Skeletal muscle satellite cell (primary cell): ENCODE data around the gene MAGI2.

ENCODE experiments used
- H3K27me3 ChIP-seq: 2 replicates; pipeline ENCODE4 v1.7.0; 2013; ENCODE audit warnings: low read length; ENCODE audit not compliant: control insufficient read depth, insufficient read depth
- H3K36me3 ChIP-seq: 2 replicates; pipeline ENCODE4 v1.7.0; 2013; ENCODE audit warnings: mild to moderate bottlenecking, control low read depth, low read length; ENCODE audit not compliant: insufficient read depth
- H3K4me1 ChIP-seq: 2 replicates; pipeline ENCODE4 v1.7.0; 2013; ENCODE audit warnings: low read length; ENCODE audit not compliant: control insufficient read depth, insufficient read depth
- H3K4me2 ChIP-seq: 2 replicates; pipeline ENCODE4 v1.7.0; 2013; ENCODE audit warnings: mild to moderate bottlenecking, low read length
- H3K4me3 ChIP-seq: 2 replicates; pipeline ENCODE4 v1.7.0; 2013; ENCODE audit warnings: low read length
- H3K9ac ChIP-seq: 2 replicates; pipeline ENCODE4 v1.7.0; 2013; ENCODE audit warnings: mild to moderate bottlenecking, low read depth, low read length, moderate library complexity
- H3K9me3 ChIP-seq: replicated peaks from 2 replicates; pipeline ENCODE4 v1.7.0; 2013; ENCODE audit warnings: mild to moderate bottlenecking, control low read depth, low read length

The MAGI2 gene

DNA sequence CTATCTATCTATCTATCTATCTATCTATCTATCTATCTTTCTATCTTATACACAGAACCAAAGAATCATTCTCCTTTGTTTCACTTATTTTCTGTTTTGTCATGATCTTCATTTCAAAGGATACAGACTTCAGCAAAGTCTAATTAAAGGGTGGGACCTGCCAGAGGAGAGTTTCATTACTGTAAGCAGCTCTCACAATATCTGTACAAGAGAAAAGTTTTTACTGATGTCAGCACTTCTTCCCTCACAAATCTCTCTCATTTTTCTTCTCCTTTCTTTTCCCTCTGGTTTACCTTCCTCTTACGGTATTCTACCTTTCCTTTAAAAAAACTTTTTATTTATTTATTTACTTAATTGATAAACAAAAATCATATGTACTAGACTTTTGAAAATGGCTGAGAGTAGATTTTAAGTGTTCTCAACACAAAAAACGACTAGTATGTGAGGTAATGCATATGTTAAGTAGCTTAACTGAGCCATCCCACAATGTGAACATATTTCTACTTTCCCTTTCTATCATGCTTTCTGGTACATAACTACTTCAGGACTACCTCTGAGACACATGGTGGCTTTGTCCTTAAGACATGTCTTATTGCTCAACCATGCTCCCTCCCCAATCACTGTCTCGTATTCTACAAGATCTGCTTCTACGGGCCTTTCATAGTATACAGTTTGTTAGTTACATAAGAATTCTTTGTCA lies 955.6 kb downstream of the MAGI2 start:
- H3K9me3 ChIP-seq = no peaks in the 10 kb centered on the region
- no peak overlapping the region for H3K4me2 ChIP-seq
- H3K9ac ChIP-seq = no peak overlapping the region
- H3K4me3 ChIP-seq = no peak overlapping the region
- no peaks in the 10 kb centered on the region for H3K36me3 ChIP-seq
- no peaks in the 10 kb centered on the region for H3K4me1 ChIP-seq
- no peaks in the 10 kb centered on the region for H3K27me3 ChIP-seq

DNA sequence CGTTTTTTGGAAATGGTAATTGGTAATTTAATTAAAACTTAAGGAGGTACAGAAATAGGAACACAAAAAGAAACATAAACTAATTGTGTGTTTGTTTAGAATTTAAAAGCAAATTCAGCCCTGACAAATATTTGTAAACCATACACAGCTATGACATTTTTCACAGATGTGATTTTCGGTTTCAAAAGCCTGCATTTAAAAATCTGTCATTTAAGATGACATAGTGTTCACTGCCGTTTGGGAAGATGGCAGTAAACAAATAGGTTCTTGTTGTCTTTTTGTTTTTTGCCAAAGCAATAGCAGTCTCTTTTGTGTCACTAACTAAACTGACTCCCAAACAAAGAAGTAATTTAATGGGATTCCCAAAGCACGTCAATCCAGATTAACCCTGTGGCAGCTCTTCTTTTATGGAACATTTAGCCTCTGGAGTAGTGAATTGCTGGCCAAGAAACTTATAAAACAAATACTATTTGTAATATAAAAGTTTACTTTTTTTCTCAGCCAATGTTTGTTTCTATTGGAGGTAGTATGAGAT lies 957.3 kb downstream of the MAGI2 start:
- Histone ChIP-seq H3K9ac (no peak overlapping the region), H3K36me3 (no peaks in the 10 kb centered on the region), H3K4me3 (no peak overlapping the region), H3K27me3 (no peaks in the 10 kb centered on the region), H3K9me3 (no peaks in the 10 kb centered on the region), H3K4me2 (no peak overlapping the region), H3K4me1 (no peaks in the 10 kb centered on the region)

DNA sequence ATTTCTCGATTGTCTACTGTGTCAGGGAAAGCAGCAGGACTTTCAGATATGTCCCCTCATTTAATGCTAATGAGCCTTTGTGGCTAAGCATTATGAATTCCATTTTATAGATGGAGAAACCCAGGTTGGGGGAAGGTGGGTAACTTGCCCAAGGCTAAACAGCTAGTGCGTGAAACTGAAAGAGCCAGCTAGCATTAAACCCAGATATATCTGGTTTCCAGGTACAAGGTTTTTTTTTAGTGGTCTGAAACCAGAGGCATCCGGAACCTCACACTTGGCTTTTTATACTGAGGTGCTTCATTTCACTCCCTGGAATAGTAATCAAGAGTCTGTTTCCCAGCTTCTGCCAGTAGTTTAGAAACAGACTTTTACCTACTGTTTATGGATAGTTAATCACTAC lies 960.1 kb downstream of the MAGI2 start:
- Histone ChIP-seq H3K27me3 (no peaks in the 10 kb centered on the region), H3K9me3 (no peaks in the 10 kb centered on the region), H3K4me2 (no peak overlapping the region), H3K9ac (no peak overlapping the region), H3K36me3 (no peaks in the 10 kb centered on the region), H3K4me1 (no peaks in the 10 kb centered on the region), H3K4me3 (no peak overlapping the region)

DNA sequence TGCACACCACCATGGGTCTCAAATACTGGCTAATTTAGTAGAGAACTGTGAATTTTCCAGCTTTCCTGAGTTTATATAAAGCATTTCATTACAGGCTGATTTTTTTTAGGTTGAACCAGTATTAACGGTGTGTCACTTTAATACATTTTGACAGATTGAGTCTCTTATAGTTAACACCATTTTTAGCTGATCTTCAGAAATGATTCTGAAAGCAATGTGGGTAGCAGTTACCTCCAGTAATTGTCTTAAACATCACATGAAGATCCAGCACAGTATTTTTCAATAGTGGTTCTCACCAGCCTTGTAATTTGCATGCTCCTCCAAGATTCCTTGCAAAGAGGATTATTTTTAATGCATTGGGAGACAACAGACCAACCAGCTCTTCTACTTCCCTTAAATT lies 961.3 kb downstream of the MAGI2 start:
- no peak overlapping the region for H3K4me3 ChIP-seq
- no peak overlapping the region for H3K4me2 ChIP-seq
- no peaks in the 10 kb centered on the region for H3K9me3 ChIP-seq
- H3K36me3 ChIP-seq = no peaks in the 10 kb centered on the region
- H3K4me1 ChIP-seq = no peaks in the 10 kb centered on the region
- no peak overlapping the region for H3K9ac ChIP-seq
- no peaks in the 10 kb centered on the region for H3K27me3 ChIP-seq

DNA sequence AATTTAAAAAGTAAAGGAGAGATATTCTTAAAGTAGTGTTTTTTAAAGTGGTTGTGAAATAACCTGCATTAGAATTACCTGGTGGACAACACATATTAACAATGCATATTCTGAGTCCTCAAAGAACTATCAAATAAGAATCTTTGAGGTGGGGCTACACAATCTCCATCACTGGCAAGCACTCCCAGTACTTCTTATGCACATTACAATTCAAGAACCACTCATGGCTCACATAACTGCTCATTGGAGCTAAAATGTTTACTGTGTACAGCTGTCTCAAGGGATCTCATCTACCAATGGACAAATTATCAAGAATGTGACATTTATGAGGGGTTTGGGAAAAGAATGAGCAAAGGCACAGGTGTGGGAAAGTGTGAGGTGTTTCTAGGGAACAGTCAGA lies 962.9 kb downstream of the MAGI2 start:
- Histone ChIP-seq H3K4me2 (no peak overlapping the region), H3K4me1 (no peaks in the 10 kb centered on the region), H3K9me3 (no peaks in the 10 kb centered on the region), H3K27me3 (no peaks in the 10 kb centered on the region), H3K9ac (no peak overlapping the region), H3K4me3 (no peak overlapping the region), H3K36me3 (no peaks in the 10 kb centered on the region)

DNA sequence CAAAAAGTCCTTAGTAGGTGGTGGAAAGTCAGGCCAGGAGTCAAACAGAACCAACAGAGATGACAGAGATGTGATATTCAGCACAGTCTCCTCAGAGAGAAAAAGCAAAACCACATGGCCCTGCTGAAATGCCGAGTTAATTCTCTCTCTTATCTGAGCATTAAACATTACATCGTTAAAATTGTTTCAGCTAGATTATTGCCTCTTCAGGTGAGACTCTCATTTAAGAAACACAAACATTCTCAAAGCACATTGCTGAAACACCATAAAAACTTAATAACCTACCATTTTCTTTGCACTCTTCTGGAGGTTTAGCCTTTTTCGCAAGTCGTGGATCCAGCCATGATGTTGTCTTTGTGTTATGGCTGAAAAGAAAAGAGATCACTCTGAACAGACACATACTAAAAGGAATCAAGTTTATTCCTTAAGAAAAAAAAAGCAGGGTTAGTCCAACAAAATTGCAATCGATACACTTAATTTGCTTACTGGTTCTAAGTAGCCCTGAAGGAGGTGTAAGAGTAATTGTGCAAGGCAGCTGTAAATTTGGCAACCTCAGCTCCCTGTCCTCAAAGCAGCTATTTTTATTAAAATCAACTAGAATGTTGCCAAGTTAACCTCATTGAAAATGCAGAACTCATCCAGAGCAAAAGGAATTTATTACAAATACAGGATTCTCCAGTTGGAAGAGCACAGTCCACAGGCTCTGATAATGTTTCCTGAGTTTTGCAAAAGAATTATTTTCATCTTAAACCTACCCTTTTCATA lies 963.8 kb downstream of the MAGI2 start:
- no peaks in the 10 kb centered on the region for H3K9me3 ChIP-seq
- no peaks in the 10 kb centered on the region for H3K4me1 ChIP-seq
- H3K4me3 ChIP-seq = no peak overlapping the region
- no peak overlapping the region for H3K4me2 ChIP-seq
- H3K9ac ChIP-seq = no peak overlapping the region
- no peaks in the 10 kb centered on the region for H3K36me3 ChIP-seq
- no peaks in the 10 kb centered on the region for H3K27me3 ChIP-seq

DNA sequence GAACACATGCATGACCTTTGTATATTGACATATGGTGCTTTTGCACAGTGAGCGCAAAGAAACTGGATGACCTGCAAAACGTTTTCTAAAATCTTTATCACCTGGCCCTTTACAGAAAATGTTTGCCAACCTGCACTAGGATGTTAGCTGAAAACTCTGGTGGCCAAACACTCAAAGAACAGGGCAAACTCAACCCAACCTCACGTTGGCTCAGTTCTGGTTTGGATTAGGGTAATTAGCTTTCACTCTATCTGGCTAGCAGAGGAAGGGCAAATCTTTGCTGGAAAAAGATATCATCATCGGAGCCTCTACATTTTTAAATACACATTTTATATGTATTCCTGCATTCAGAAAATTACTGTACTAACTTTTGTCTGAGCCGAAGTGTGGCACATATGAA lies 966.0 kb downstream of the MAGI2 start:
- H3K4me3 ChIP-seq = no peak overlapping the region
- H3K4me2 ChIP-seq = no peak overlapping the region
- no peaks in the 10 kb centered on the region for H3K36me3 ChIP-seq
- H3K27me3 ChIP-seq = no peaks in the 10 kb centered on the region
- no peaks in the 10 kb centered on the region for H3K4me1 ChIP-seq
- H3K9me3 ChIP-seq = no peaks in the 10 kb centered on the region
- H3K9ac ChIP-seq = no peak overlapping the region

DNA sequence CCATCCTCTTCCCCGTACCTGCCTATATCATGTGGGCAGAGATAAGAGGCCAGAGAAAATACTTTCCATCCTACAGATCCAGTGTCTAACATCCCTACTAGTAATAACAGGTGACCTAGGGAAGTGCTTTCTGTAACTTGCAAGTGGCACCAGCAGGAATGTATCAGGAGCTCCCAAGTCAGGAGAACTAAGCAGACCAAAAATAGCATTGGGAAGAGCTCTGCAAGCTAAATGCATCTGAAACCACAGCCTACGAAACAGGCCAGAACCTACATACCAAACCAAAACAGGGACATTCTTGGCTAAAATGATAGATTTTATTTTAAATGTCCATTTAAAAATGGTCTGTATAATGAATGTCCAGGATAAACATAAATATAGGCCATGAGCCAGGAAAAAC lies 974.1 kb downstream of the MAGI2 start:
- H3K4me3 ChIP-seq = no peak overlapping the region
- H3K36me3 ChIP-seq = no peaks in the 10 kb centered on the region
- no peak overlapping the region for H3K9ac ChIP-seq
- no peaks in the 10 kb centered on the region for H3K4me1 ChIP-seq
- H3K4me2 ChIP-seq = no peak overlapping the region
- H3K27me3 ChIP-seq = no peaks in the 10 kb centered on the region
- no peaks in the 10 kb centered on the region for H3K9me3 ChIP-seq

DNA sequence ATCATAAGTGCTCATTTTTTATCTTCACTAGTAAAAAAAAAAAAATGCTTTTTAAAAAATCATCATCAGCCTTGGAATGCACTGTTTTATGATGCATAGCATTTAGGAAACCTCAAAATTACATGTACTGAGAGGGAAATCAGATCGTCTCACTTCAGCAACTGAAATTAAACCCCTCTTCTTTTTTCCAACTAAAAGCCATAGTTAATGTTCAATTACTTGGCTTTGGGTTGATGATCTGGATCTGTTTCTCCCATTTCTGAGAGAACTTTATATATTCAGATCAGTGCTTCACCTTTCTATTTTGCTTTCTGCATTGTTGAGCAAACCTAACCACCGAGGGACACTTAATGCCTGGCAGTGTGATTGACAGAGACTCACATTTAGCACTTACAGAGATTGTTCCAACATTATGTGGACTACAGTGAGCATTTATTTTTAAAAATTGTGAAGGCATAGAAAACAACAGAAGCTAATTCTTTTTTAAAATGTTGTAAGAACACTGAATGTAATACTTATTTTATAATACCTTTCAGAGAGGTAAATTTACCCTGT lies 976.5 kb downstream of the MAGI2 start:
- H3K9ac ChIP-seq = no peak overlapping the region
- H3K4me2 ChIP-seq = no peak overlapping the region
- no peaks in the 10 kb centered on the region for H3K9me3 ChIP-seq
- H3K27me3 ChIP-seq = no peaks in the 10 kb centered on the region
- H3K4me3 ChIP-seq = no peak overlapping the region
- peaks cover 12% of the 10 kb centered on the region for H3K4me1 ChIP-seq
- no peaks in the 10 kb centered on the region for H3K36me3 ChIP-seq

DNA sequence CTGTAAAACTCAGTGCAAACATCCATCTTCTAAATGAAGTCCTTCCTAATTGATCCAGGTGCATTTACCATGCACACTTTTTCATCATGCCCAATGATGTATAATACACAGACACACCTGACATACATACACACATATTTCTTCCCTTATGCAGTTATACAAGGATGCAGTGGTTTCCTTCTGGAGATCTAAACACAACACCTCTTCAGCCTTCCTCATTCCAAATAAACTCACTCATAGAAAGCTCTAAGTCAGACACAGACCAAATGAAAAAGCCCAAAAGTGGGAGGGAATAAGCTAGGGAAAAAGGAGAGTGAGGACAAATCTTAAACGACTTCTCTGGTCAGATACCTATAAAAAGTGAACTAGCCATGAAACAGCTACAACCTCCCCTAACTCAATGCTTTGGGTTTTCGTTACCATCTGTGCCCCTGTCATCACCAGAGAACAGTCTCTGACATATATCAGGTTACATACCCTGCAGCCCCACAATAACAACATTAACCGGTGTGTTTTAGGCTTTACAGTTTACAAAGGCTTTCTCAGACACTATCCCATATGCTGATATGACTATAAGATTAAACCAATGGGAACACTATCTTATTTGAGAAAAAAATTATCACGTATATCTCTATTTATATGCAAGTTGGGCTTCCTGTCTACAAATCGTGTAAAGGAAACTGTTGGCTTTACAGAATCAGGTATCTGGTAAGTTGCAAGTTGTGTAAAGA lies 979.7 kb downstream of the MAGI2 start:
- H3K27me3 ChIP-seq = no peaks in the 10 kb centered on the region
- H3K4me3 ChIP-seq = no peak overlapping the region
- no peaks in the 10 kb centered on the region for H3K9me3 ChIP-seq
- H3K9ac ChIP-seq = no peak overlapping the region
- H3K4me1 ChIP-seq = peaks cover 12% of the 10 kb centered on the region
- no peak overlapping the region for H3K4me2 ChIP-seq
- no peaks in the 10 kb centered on the region for H3K36me3 ChIP-seq

DNA sequence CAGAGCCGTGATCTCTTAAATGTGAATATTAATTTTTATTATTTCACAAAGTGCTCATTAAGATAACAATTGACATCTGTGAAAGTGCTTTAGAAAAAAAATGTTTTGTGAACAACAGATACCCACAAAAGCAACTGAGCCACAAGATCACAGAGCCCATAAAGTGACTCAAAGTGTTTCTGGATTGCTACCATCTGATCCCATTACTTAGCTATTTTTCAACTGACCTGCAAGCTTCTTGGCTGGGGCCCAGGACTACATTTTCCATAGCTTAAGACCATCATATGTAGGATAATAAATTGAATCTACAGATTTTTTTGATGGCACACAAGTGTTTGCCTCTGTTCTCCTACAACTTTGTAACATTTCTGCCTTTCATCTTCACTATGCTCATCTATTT lies 980.4 kb downstream of the MAGI2 start:
- Histone ChIP-seq H3K4me3 (no peak overlapping the region), H3K9ac (no peak overlapping the region), H3K4me1 (peaks cover 12% of the 10 kb centered on the region), H3K4me2 (no peak overlapping the region), H3K36me3 (no peaks in the 10 kb centered on the region), H3K27me3 (no peaks in the 10 kb centered on the region), H3K9me3 (no peaks in the 10 kb centered on the region)
